ENCODE measurements around the gene ARHGAP31.
A peak's percentile ranks its signal among the peaks of the same experiment; 100 is the strongest.
"Not testable (repeated sequence)": the region's sequence is repeated elsewhere in the genome, so short reads cannot be mapped to it uniquely, and the experiment has no call there.

The ARHGAP31 gene, protein sequence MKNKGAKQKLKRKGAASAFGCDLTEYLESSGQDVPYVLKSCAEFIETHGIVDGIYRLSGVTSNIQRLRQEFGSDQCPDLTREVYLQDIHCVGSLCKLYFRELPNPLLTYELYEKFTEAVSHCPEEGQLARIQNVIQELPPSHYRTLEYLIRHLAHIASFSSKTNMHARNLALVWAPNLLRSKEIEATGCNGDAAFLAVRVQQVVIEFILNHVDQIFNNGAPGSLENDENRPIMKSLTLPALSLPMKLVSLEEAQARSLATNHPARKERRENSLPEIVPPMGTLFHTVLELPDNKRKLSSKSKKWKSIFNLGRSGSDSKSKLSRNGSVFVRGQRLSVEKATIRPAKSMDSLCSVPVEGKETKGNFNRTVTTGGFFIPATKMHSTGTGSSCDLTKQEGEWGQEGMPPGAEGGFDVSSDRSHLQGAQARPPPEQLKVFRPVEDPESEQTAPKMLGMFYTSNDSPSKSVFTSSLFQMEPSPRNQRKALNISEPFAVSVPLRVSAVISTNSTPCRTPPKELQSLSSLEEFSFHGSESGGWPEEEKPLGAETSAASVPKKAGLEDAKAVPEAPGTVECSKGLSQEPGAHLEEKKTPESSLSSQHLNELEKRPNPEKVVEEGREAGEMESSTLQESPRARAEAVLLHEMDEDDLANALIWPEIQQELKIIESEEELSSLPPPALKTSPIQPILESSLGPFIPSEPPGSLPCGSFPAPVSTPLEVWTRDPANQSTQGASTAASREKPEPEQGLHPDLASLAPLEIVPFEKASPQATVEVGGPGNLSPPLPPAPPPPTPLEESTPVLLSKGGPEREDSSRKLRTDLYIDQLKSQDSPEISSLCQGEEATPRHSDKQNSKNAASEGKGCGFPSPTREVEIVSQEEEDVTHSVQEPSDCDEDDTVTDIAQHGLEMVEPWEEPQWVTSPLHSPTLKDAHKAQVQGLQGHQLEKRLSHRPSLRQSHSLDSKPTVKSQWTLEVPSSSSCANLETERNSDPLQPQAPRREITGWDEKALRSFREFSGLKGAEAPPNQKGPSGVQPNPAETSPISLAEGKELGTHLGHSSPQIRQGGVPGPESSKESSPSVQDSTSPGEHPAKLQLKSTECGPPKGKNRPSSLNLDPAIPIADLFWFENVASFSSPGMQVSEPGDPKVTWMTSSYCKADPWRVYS (N-terminal part only)

DNA sequence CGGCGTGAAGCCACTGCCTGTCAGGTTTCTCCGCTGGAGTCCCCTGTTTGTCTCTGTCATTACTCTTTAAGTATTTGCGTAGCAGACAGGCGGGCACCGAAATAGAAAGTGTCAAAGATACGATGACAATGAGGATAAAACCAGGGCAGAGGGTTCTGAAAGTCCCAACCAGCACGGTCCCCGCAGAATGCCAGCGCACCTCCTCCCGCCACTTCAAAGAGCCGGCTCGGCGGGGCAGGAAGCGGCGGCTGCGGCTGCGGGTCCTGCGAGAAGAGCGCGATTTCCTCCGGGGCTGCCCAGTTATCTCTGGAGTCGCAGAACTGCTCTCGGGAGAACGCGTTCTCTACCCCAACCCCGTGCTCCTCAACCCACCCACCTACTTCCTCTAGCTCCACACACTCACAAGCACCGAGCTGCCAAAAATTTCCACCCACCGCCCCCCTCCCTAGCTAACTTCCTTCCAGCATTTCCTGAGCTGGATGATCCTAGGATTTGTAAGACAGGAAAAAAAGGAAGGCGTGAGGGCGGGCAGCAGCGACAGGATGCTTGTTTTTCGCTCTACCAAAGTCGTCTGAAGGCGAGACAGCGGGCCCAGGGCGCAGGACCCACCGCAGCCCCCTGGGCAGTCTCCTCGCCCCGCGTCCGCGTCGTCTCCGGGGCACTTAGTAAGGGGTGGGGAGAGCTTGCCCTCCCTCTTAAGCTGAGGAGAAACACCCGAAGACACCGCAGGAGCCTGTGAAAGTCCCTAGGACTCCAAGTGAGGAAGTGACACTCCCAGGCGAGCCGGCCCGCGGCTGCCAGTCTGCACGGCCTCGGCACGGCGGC is at the start of gene ARHGAP31:
ARHGAP31 (plus strand) TSS at position 513 of the 825 bp plus-strand sequence. CDS start 522 bp downstream, outside the sequence.
- peak; percentile 77 for DNase-seq

DNA sequence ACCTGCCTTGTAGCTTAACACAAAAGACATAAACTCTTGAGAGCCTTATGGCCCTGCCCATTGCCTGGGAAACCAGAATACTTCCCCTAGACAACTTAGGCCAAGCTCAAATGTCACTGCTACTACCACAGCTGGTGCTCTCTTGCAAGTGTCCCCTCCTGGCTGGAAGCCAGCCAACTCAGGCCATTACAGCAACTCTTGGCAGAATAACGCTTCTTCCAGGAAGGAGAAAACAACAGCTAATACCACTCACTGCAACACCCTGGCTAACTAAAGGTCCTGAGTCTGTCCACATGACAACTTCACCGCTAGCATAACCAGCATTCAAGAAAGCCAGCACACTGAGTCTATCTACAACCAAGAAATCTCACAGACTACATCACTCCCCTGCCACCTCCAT is 48.4 kb upstream of the ARHGAP31 start:
- no peak for DNase-seq

GRCh38 chr3:119255214-119255613 is 39.0 kb upstream of the ARHGAP31 start:
- no peak for DNase-seq

GRCh38 chr3:119257111-119257510 is 37.1 kb upstream of the ARHGAP31 start:
- DNase-seq, result no peak

DNA sequence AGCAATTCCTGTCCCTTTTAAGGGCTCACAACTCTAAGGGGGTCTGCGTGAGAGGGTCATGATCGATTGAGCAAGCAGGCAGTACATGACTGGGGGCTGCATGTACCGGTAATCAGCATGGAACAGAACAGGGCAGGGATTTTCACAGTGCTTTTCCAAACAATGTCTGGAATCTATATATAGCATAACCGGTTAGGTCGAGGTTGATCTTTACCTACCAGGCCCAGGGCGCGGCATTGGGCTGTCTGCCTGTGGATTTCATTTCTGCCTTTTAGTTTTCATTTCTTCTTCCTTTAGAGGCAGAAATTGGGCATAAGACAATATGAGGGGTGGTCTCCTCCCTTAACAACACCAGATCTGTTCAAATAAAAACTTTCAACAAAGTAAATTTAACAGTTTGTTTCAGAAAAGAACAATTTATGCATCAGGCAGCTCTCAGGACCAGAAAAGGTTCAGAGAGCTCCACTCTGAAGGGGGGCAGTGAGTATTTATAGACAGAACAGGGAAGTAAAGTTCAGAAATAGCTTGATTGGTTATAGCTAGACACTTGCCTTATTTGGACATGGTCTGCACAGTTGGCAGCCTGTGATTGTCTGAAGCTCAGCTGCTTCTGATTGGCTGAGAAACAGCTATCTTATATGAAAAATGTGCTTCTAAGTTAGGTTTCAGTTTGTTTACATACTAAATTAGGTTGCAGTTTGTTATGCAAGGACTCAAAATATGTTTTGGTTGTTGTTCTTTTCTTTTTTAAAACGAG is 36.4 kb upstream of the ARHGAP31 start:
- DNase-seq, result no peak

DNA sequence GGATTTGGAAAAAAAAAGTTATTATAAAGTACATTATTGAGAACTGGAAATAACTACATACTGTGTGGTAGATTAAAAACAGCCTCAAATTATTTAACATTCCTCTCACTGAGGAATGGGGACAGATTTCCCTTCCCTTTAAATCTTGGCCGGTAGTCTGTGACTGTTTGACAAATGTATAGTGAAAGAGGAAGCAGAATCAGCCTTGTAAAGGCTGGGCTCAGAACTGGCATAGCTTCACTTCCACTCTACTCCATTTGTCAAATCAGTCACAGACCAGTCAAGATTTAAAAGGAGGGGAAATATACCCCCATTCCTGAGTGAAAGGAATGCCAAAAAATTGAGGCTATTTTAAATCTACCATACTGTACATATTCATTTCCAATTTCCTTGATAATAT is 35.3 kb upstream of the ARHGAP31 start:
- no peak for DNase-seq

GRCh38 chr3:119259821-119260220 is 34.4 kb upstream of the ARHGAP31 start:
- no peak for DNase-seq

DNA sequence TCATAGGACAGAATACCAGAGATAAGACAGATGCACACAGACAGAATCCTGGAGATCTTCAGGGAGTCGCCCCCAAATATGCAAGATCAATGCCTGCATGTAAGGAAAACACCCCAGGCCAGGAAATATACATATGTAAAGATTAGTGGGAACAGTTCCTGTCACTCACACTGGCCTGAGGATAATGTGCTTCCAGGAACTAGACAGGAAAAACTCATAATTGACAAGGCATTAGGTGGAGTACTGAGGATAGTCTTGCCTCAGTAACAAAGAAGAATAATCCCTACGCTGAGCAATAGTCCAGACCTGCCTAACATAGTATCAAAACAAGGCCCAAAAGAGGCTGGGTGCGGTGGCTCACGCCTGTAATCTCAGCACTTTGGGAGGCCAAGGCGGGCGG is 33.1 kb upstream of the ARHGAP31 start:
- DNase-seq, result no peak

DNA sequence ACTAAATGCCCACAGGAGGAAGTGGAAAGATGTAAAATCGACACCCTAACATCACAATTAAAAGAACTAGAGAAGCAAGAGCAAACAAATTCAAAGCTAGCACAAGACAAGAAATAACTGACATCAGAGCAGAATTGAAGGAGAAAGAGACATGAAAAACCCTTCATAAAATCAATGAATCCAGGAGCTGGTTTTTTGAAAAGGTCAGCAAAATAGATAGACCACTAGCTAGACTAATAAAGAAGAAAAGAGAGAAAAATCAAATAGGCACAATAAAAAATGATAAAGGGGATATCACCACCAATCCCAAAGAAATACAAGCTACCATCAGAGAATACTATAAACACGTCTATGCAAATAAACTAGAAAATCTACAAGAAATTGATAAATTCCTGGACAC is 24.0 kb upstream of the ARHGAP31 start:
- not testable (repeated sequence) for DNase-seq

DNA sequence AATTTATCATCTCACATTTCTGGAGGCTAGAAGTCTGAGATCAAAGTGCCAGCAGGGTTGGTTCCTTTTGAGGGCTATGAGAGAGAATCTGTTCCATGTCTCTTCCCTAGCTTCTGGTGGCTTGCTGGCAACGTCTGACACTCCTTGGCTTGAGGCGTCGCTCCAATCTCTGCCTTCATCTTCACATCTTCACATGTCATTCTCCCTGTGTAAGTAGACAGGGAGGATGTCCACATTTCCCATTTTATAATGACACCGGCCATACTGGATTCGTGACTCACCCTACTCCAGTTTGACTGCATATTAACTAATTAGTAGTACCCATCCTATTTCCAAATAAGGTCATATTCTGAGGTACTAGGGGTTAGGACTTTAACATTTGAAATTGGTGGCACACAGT is 17.5 kb upstream of the ARHGAP31 start:
- no peak for DNase-seq

GRCh38 chr3:119279101-119279554 is 15.1 kb upstream of the ARHGAP31 start:
- DNase-seq, result no peak

DNA sequence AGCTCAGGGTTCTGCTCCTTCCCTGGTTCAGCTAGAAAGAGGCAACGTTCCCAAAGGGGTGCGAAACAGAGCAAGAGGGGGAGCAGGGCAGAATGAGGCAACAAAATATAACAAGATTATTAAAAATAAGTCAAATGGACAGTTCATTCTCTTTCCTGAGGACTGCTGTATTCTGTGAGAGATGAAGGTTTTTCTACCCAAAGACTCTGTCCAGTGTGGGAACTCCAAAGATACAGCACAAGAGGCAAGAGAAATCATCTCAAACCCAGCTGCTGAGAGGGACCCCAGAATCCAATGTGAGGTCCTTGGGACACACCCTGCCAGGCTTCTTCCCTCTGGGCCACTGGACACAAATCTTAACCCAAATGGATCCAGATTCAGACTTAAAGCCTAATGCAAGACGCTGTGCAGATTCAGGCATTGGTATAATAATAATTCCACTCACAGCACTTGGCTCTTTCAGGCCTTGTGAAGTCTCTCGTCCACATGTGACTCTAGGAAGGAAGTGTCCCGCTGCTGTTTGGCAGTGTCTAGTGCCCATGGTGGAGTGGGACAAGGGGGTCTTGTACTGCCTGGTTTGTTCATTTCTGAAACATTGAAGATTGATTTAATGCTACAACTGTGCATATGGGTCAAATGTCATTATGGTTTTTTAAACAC is 14.5 kb upstream of the ARHGAP31 start:
- no peak for DNase-seq

GRCh38 chr3:119288669-119289403 is 5.3 kb upstream of the ARHGAP31 start:
- DNase-seq, result no peak

- no peak for DNase-seq
Measured at GRCh38 chr3:119289404-119289770, 4.8 kb upstream of the ARHGAP31 start.

DNA sequence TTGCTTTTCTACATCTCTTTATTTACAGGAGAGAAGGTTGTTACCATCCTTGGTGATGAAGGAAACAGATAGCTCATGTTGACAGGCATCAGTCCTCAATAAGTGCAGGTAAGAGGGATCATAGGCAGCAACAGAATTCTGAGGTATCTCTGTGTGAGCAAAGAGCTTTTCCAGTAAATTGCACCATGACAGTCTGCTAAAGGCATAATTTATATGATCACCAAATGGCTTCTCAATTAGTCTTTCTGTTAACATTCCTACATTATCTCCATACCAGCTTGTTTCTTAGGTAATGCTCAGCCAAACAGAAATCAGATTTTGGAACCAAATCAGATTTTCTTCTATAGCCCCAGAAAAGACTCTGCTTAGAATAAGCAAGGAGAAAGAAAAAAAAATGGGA is 3.6 kb upstream of the ARHGAP31 start:
- DNase-seq, result no peak

DNA sequence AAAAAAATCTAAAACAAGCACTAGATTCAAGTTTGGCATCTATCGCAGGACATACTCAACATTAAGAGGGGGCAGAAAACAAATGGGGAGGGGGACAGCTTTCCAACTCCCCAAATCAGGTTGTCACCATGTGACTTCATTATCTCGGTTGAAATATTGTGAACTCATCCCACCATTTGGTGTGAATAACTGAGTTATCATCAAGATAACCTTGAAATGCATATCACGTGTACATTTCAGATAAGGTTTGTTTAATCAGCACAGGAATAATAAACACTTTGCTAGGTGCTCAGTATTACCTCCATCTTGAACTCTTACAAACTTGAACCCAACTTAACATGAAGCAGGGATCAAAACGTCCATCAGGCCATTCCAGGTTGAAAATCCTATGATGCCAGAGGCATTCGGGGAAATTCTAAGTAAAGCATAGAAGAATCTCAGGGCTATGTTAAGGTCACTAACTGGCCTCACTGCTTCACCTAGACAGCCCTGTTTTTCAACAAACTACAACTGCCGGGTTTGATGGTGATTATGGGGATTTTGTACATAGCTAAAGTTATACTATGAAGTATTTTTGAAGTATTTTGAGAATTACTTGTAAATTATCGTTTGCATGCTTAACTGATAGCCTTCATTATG is 3.0 kb upstream of the ARHGAP31 start:
- no peak for DNase-seq

- no peak for DNase-seq
Measured at GRCh38 chr3:119292666-119293065, 1.5 kb upstream of the ARHGAP31 start.

- no peak for DNase-seq
Measured at GRCh38 chr3:119293105-119293870, 895 bp upstream of the ARHGAP31 start.

All from activated effector memory CD4-positive, alpha-beta T cell treated with Interleukin-2 at 50 U/mL for 16 hours (primary cell).